OCI-LY3 (cell line): ENCODE results near the gene SARDH.

ENCODE experiments used
- H2AFZ ChIP-seq: fragments of 200-600, 300-600 bp; shearing (Covaris generic); 2 replicates; pipeline ENCODE4 v1.6.0; 2014; ENCODE audit warnings: antibody characterized with exemption, low read depth, low read length
- H3K27ac ChIP-seq: fragments of 200-600, 300-600 bp; sonication (generic); 2 replicates; pipeline ENCODE4 v1.5.1; 2014; ENCODE audit warnings: mild to moderate bottlenecking, low read length, moderate library complexity, mixed read lengths
- H3K27me3 ChIP-seq: fragments of 200-600, 300-600 bp; sonication (generic); 2 replicates; pipeline ENCODE4 v1.6.1; 2014; ENCODE audit warnings: low read depth, low read length, mixed read lengths
- H3K36me3 ChIP-seq: fragments of 200-600, 300-600 bp; sonication (generic); replicated peaks from 2 replicates; pipeline ENCODE3; 2014; ENCODE audit warnings: low read depth, low read length, mixed read lengths
- H3K4me1 ChIP-seq: fragments of 300-600, 200-600 bp; sonication (generic); 2 replicates; pipeline ENCODE4 v1.6.1; 2014; ENCODE audit warnings: low read length, mixed read lengths
- H3K4me2 ChIP-seq: fragments of 200-600, 300-600 bp; sonication (generic); 2 replicates; pipeline ENCODE4 v1.6.1; 2014; ENCODE audit warnings: low read length, mixed read lengths
- H3K4me3 ChIP-seq: fragments of 300-600, 200-600 bp; sonication (generic); 2 replicates; pipeline ENCODE4 v1.5.1; 2014; ENCODE audit warnings: antibody characterized with exemption, mild to moderate bottlenecking, low read length, moderate library complexity
- H3K79me2 ChIP-seq: fragments of 300-600, 200-600 bp; shearing (Covaris generic); 2 replicates; pipeline ENCODE4 v1.6.1; 2014; ENCODE audit warnings: mild to moderate bottlenecking, low read length, mixed read lengths
- H3K9ac ChIP-seq: fragments of 300-600, 200-600 bp; shearing (Covaris generic); 2 replicates; pipeline ENCODE4 v1.6.0; 2014; ENCODE audit warnings: mild to moderate bottlenecking, low read length, moderate library complexity
- H3K9me3 ChIP-seq: fragments of 200-600, 300-600 bp; shearing (Covaris generic); 2 replicates; pipeline ENCODE4 v1.6.1; 2014; ENCODE audit warnings: low read length, mixed read lengths; ENCODE audit not compliant: insufficient read depth
- H4K20me1 ChIP-seq: fragments of 200-600, 300-600 bp; sonication (generic); 2 replicates; pipeline ENCODE4 v1.6.1; 2016; ENCODE audit warnings: low read length, mixed read lengths; ENCODE audit not compliant: insufficient read depth
- EZH2phosphoT487 ChIP-seq: fragments of 200-600 bp; shearing (Covaris generic); IDR thresholded peaks from 2 replicates; pipeline ENCODE4 v1.6.1; 2018; ENCODE audit warnings: antibody characterized with exemption, mixed run types, low read depth
- TF ChIP-seq, protein P1 (sequence below): fragments of 200-600, 300-600 bp; sonication (generic); IDR thresholded peaks from 2 replicates; pipeline ENCODE4 v1.5.1; 2014; ENCODE audit warnings: antibody characterized with exemption, low read length, low read depth

SARDH gene

DNA sequence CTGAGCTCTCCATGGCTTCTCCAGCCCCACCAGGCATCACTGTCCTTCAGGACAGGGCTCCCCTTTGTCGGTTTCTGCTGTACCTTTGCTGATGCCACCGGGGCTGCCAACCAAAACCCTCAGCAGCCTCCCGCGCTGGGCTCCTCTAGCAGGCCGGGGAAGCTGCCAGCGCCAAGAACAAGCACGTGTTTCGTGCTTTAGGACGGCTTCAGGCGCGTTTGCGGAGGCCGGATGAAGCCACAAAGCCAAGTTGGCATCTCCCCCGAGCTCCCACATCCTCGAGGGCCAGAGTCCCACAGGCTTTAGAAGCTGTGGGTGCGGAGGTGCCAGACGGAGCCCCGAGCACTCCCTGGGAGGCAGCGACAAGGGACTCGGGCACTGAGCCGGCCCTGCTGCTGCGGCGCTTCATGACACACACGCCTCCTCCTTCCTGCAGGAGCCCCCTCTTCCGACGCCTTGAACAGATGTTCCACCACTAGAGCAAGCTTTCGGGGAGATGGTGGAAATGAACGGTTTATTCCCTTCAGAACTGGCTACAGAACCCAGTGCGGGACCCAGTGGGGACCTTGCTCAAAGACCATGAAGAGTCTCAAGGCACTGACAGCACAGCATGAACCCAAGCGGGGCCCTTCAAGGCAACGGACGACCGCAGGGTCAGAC lies 36.7 kb downstream of the SARDH start:
- Histone ChIP-seq H3K4me3 (no peak overlapping the region), H3K4me2 (no peak overlapping the region), H4K20me1 (no peaks in the 10 kb centered on the region), H3K79me2 (no peaks in the 10 kb centered on the region), H2AFZ (no peak overlapping the region), H3K36me3 (no peaks in the 10 kb centered on the region), H3K9me3 (no peaks in the 10 kb centered on the region), H3K4me1 (no peaks in the 10 kb centered on the region), H3K9ac (no peak overlapping the region), H3K27me3 (peaks cover 22% of the 10 kb centered on the region), H3K27ac (no peak overlapping the region)
- TF ChIP-seq EZH2phosphoT487: no peak
- TF ChIP-seq, protein P1, sequence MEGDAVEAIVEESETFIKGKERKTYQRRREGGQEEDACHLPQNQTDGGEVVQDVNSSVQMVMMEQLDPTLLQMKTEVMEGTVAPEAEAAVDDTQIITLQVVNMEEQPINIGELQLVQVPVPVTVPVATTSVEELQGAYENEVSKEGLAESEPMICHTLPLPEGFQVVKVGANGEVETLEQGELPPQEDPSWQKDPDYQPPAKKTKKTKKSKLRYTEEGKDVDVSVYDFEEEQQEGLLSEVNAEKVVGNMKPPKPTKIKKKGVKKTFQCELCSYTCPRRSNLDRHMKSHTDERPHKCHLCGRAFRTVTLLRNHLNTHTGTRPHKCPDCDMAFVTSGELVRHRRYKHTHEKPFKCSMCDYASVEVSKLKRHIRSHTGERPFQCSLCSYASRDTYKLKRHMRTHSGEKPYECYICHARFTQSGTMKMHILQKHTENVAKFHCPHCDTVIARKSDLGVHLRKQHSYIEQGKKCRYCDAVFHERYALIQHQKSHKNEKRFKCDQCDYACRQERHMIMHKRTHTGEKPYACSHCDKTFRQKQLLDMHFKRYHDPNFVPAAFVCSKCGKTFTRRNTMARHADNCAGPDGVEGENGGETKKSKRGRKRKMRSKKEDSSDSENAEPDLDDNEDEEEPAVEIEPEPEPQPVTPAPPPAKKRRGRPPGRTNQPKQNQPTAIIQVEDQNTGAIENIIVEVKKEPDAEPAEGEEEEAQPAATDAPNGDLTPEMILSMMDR: no peak

DNA sequence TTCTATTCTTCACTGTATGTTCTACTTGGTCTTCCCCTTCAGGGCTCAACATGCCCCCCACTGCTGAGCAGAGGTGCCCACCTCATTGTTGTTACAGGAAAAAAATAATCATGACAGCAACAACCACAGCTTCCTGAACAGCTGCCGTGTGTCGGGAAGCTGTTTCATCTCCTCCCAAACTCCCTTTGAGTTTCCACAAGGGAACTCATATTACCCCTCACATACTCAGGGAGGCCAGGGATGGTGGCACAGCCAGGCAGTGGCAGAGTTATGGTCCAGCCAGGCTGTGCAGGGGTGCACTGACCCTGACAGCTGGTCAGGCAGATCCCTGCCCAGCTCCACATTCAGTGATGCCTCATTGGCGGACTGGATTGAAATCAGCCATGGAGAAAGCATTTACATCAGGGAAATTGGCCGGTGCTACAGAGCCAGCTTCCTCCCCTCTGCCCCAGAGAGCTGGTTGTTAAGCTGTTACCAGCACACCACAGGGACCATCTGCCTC lies 37.3 kb downstream of the SARDH start:
- Histone ChIP-seq H3K4me1 (no peaks in the 10 kb centered on the region), H2AFZ (no peak overlapping the region), H3K79me2 (no peaks in the 10 kb centered on the region), H3K4me3 (no peak overlapping the region), H3K27me3 (peaks cover 26% of the 10 kb centered on the region), H3K9ac (no peak overlapping the region), H3K36me3 (no peaks in the 10 kb centered on the region), H3K9me3 (no peaks in the 10 kb centered on the region), H4K20me1 (no peaks in the 10 kb centered on the region), H3K27ac (no peak overlapping the region), H3K4me2 (no peak overlapping the region)
- TF ChIP-seq, protein P1: no peak
- TF ChIP-seq EZH2phosphoT487: no peak

DNA sequence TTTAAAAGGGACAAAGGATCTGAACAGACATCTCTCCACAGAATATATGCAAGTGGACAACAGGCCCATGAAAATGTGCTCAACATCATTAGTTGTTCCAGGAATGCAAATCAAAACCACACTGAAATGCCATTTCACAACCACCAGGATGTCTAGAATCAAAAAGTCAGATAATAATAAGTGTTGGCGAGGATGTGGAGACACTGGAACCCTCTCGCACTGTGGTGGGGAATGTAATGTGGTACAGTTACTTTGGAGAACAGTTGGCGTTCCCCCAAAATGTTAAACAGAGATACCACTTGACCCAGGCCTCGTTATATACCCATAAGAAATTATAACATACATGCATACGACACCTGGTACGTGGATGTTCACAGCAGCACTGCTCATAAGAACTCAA lies 38.6 kb downstream of the SARDH start:
- peaks cover 26% of the 10 kb centered on the region for H3K27me3 ChIP-seq

DNA sequence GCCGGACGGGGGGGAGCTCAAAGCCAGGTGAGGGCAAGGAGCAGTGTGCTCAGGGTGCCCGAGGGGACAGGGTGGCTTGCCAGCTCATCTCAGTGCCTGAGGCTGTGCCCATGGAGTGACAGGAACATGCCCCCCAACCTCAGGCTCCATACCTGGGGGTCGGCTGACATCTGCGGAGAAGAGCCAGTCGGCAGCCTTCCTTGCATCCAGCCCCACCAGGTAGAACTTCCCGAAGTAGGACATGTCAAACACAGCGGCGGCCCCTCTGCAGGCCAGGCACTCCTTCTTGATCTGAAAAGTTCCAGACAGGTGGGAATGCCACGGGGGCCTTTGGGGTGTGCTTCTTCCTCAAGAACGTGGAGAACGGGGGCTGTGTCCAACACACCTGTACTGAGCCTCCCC lies 42.1 kb downstream of the SARDH start:
- H4K20me1 ChIP-seq: no peaks in the 10 kb centered on the region
- no peaks in the 10 kb centered on the region for H3K9me3 ChIP-seq
- TF ChIP-seq EZH2phosphoT487: no peak
- TF ChIP-seq, protein P1: no peak
- no peaks in the 10 kb centered on the region for H3K4me1 ChIP-seq
- H2AFZ ChIP-seq: no peak overlapping the region
- peaks cover 26% of the 10 kb centered on the region for H3K27me3 ChIP-seq
- H3K36me3 ChIP-seq: no peaks in the 10 kb centered on the region
- no peaks in the 10 kb centered on the region for H3K79me2 ChIP-seq
- no peak overlapping the region for H3K4me3 ChIP-seq
- no peak overlapping the region for H3K27ac ChIP-seq
- H3K9ac ChIP-seq: no peak overlapping the region
- no peak overlapping the region for H3K4me2 ChIP-seq

More for the DNA sequence above, 38.6 kb downstream of the SARDH start:
- no peaks in the 10 kb centered on the region for H3K4me1 ChIP-seq
- H3K9ac ChIP-seq: no peak overlapping the region
- H3K36me3 ChIP-seq: no peaks in the 10 kb centered on the region
- no peak overlapping the region for H3K4me3 ChIP-seq
- H4K20me1 ChIP-seq: no peaks in the 10 kb centered on the region
- no peaks in the 10 kb centered on the region for H3K79me2 ChIP-seq
- no peaks in the 10 kb centered on the region for H3K9me3 ChIP-seq
- TF ChIP-seq, protein P1: no peak
- no peak for TF ChIP-seq EZH2phosphoT487
- H3K27ac ChIP-seq: no peak overlapping the region
- H3K4me2 ChIP-seq: no peak overlapping the region
- H2AFZ ChIP-seq: no peak overlapping the region
